DOHH2 (cell line): ENCODE results near the gene CCNF.

Source experiments
- H3F3A ChIP-seq: fragments of 200-600 bp; sonication (generic), shearing (Covaris generic); 2 replicates; pipeline ENCODE4 v1.6.0; 2016; ENCODE audit warnings: antibody characterized with exemption, mild to moderate bottlenecking; ENCODE audit not compliant: control insufficient read depth, insufficient read depth
- H3K27ac ChIP-seq: fragments of 200-600 bp; sonication (generic); 2 replicates; pipeline ENCODE4 v1.5.1; 2014; ENCODE audit warnings: low read depth, mild to moderate bottlenecking, low read length, moderate library complexity
- H3K27me3 ChIP-seq: fragments of 200-600 bp; sonication (generic); 2 replicates; pipeline ENCODE4 v1.6.1; 2014; ENCODE audit warnings: mild to moderate bottlenecking, low read length, mixed read lengths; ENCODE audit not compliant: control insufficient read depth
- H3K36me3 ChIP-seq: fragments of 200-600 bp; sonication (generic); 2 replicates; pipeline ENCODE4 v1.6.1; 2014; ENCODE audit warnings: mild to moderate bottlenecking, low read length, moderate library complexity, mixed read lengths; ENCODE audit not compliant: control insufficient read depth
- H3K4me1 ChIP-seq: fragments of 200-600 bp; sonication (generic); 2 replicates; pipeline ENCODE4 v1.6.1; 2014; ENCODE audit warnings: mild to moderate bottlenecking, low read length, mixed read lengths; ENCODE audit not compliant: control insufficient read depth
- H3K4me2 ChIP-seq: fragments of 200-600 bp; sonication (generic); 2 replicates; pipeline ENCODE4 v1.6.0; 2014; ENCODE audit warnings: mild to moderate bottlenecking, low read length, moderate library complexity
- H3K4me3 ChIP-seq: fragments of 200-600 bp; sonication (generic); 2 replicates; pipeline ENCODE4 v1.5.1; 2014; ENCODE audit warnings: mild to moderate bottlenecking, low read length, mixed read lengths
- H3K79me2 ChIP-seq: fragments of 200-600 bp; sonication (generic); 2 replicates; pipeline ENCODE4 v1.6.1; 2014; ENCODE audit warnings: mild to moderate bottlenecking, low read length, mixed read lengths; ENCODE audit not compliant: control insufficient read depth
- H3K9me2 ChIP-seq: fragments of 200-600 bp; sonication (generic); replicated peaks from 2 replicates; pipeline ENCODE4 v1.6.1; 2014; ENCODE audit warnings: mild to moderate bottlenecking, low read length, mixed read lengths; ENCODE audit not compliant: control insufficient read depth
- H3K9me3 ChIP-seq: fragments of 200-600 bp; sonication (generic); 2 replicates; pipeline ENCODE4 v1.6.1; 2014; ENCODE audit warnings: antibody characterized with exemption, low read length, mixed read lengths; ENCODE audit not compliant: control insufficient read depth, insufficient read depth
- H4K20me1 ChIP-seq: fragments of 200-600 bp; sonication (generic); 2 replicates; pipeline ENCODE4 v1.6.0; 2014; ENCODE audit warnings: low read depth, mild to moderate bottlenecking, antibody characterized with exemption, low read length, moderate library complexity; ENCODE audit not compliant: control insufficient read depth, insufficient read depth
- CTCF ChIP-seq: fragments of 200-600 bp; sonication (generic); IDR thresholded peaks from one replicate; pipeline ENCODE4 v1.5.1; 2014; ENCODE audit warnings: antibody characterized with exemption, mild to moderate bottlenecking, low read depth, low read length; ENCODE audit not compliant: poor library complexity, severe bottlenecking
- EZH2phosphoT487 ChIP-seq: fragments of 200-600 bp; sonication (generic); IDR thresholded peaks from 2 replicates; pipeline ENCODE4 v1.6.1; 2017; ENCODE audit warnings: borderline replicate concordance, mild to moderate bottlenecking, antibody characterized with exemption, low read length, moderate library complexity, mixed read lengths

CCNF gene

GRCh38 chr16:2492292-2492691, 63.0 kb downstream of the CCNF start:
- H3K27ac ChIP-seq: no peak overlapping the region
- H3K79me2 ChIP-seq: peaks cover 28% of the 10 kb centered on the region
- no peak overlapping the region for H3K4me2 ChIP-seq
- H3K4me3 ChIP-seq: no peak overlapping the region
- H3K27me3 ChIP-seq: no peaks in the 10 kb centered on the region
- peaks cover 5% of the 10 kb centered on the region for H3K4me1 ChIP-seq
- no peaks in the 10 kb centered on the region for H3F3A ChIP-seq
- no peaks in the 10 kb centered on the region for H3K9me3 ChIP-seq
- TF ChIP-seq CTCF (no peak), EZH2phosphoT487 (no peak)
- H4K20me1 ChIP-seq: 0 out of 2 replicates have a peak, but pooled peaks cover 2% of the 10 kb centered on the region
- H3K36me3 ChIP-seq: peaks cover 22% of the 10 kb centered on the region
- no peaks in the 10 kb centered on the region for H3K9me2 ChIP-seq

- H3K9me2 ChIP-seq: no peaks in the 10 kb centered on the region
- no peak overlapping the region for H3K4me2 ChIP-seq
- no peaks in the 10 kb centered on the region for H3F3A ChIP-seq
- peaks cover 19% of the 10 kb centered on the region for H3K79me2 ChIP-seq
- no peak overlapping the region for H3K4me3 ChIP-seq
- H4K20me1 ChIP-seq: no peaks in the 10 kb centered on the region
- H3K27me3 ChIP-seq: no peaks in the 10 kb centered on the region
- peaks cover 28% of the 10 kb centered on the region for H3K36me3 ChIP-seq
- H3K9me3 ChIP-seq: no peaks in the 10 kb centered on the region
- H3K27ac ChIP-seq: no peak overlapping the region
- no peaks in the 10 kb centered on the region for H3K4me1 ChIP-seq
- TF ChIP-seq EZH2phosphoT487 (no peak), CTCF (no peak)
These were observed 64.4 kb downstream of the CCNF start for GRCh38 chr16:2493605-2494004.

GRCh38 chr16:2494616-2495015, 65.4 kb downstream of the CCNF start:
- Histone ChIP-seq H3K9me3 (no peaks in the 10 kb centered on the region), H3K79me2 (peaks cover 19% of the 10 kb centered on the region), H3K4me1 (no peaks in the 10 kb centered on the region), H3K27ac (no peak overlapping the region), H4K20me1 (no peaks in the 10 kb centered on the region), H3K9me2 (no peaks in the 10 kb centered on the region), H3K27me3 (no peaks in the 10 kb centered on the region), H3K4me3 (no peak overlapping the region), H3K4me2 (no peak overlapping the region), H3K36me3 (peaks cover 32% of the 10 kb centered on the region), H3F3A (no peaks in the 10 kb centered on the region)
- TF ChIP-seq EZH2phosphoT487 (no peak), CTCF (no peak)

GRCh38 chr16:2495041-2495440, 65.8 kb downstream of the CCNF start:
- Histone ChIP-seq H3K36me3 (peaks cover 32% of the 10 kb centered on the region), H3K4me3 (no peak overlapping the region), H3K27me3 (no peaks in the 10 kb centered on the region), H4K20me1 (no peaks in the 10 kb centered on the region), H3K27ac (no peak overlapping the region), H3F3A (no peaks in the 10 kb centered on the region), H3K79me2 (peaks cover 17% of the 10 kb centered on the region), H3K4me1 (no peaks in the 10 kb centered on the region), H3K4me2 (no peak overlapping the region), H3K9me3 (no peaks in the 10 kb centered on the region), H3K9me2 (no peaks in the 10 kb centered on the region)
- TF ChIP-seq EZH2phosphoT487 (no peak), CTCF (no peak)
